SW 1271 (cell line): ENCODE measurements around the gene HMGA1.

Source experiments
- DNase-seq, 2 experiments: peaks; one replicate each; lab custom pipeline; 2025; lab: John Stamatoyannopoulos, UW

HMGA1 gene

GRCh38 chr6:34236443-34237315 is at the start of gene HMGA1:
TSS of gene HMGA1 (plus strand) at chr6:34236873. CDS start at chr6:34240781, 3,908 bp downstream.
- DNase-seq: peak; percentile 79 to 89

- DNase-seq: no peak
These were observed 46.7 kb upstream of the HMGA1 start for GRCh38 chr6:34189806-34190503.

GRCh38 chr6:34190504-34191122 is 46.1 kb upstream of the HMGA1 start:
- no peak for DNase-seq

- DNase-seq: no peak
These were observed 41.9 kb upstream of the HMGA1 start for GRCh38 chr6:34194772-34195171.

- DNase-seq: no peak
These were observed 41.0 kb upstream of the HMGA1 start for GRCh38 chr6:34195726-34196115.

- peak in 1 of 2 experiments; percentile 59 for DNase-seq
These were observed 40.4 kb upstream of the HMGA1 start for GRCh38 chr6:34196116-34196832.

- no peak for DNase-seq
These were observed 39.9 kb upstream of the HMGA1 start for GRCh38 chr6:34196833-34197195.

GRCh38 chr6:34200340-34200971 is 36.2 kb upstream of the HMGA1 start:
- no peak for DNase-seq

- no peak for DNase-seq
These were observed 35.1 kb upstream of the HMGA1 start for GRCh38 chr6:34201455-34202107.

GRCh38 chr6:34202329-34203201 is 34.1 kb upstream of the HMGA1 start:
- no peak for DNase-seq

GRCh38 chr6:34204693-34205092 is 32.0 kb upstream of the HMGA1 start:
- DNase-seq: no peak

- no peak for DNase-seq
These were observed 31.2 kb upstream of the HMGA1 start for GRCh38 chr6:34205466-34205865.

- no peak for DNase-seq
These were observed 30.8 kb upstream of the HMGA1 start for GRCh38 chr6:34205916-34206315.

- no peak for DNase-seq
These were observed 29.9 kb upstream of the HMGA1 start for GRCh38 chr6:34206726-34207125.

GRCh38 chr6:34207695-34208443 is 28.8 kb upstream of the HMGA1 start:
- DNase-seq: no peak

GRCh38 chr6:34213772-34214171 is 22.9 kb upstream of the HMGA1 start:
- DNase-seq: no peak

- no peak for DNase-seq
These were observed 18.0 kb upstream of the HMGA1 start for GRCh38 chr6:34218691-34219090.

GRCh38 chr6:34223381-34223955 is 13.2 kb upstream of the HMGA1 start:
- DNase-seq: no peak
